ENCODE data around the gene SH3YL1. TPM values are rescaled to one million over a fixed set of nuclear protein-coding genes. Genes with fewer than 3 reads are reported as not detected.
"Not testable (repeated sequence)": the region's sequence is repeated elsewhere in the genome, so short reads cannot be mapped to it uniquely, and the experiment has no call there.

Gene SH3YL1
- polyA plus RNA-seq, 1 donor, result 119 TPM

- Histone ChIP-seq H3K27ac (ENCODE audit: low read length) (no peak overlapping the region), H3K36me3 (ENCODE audit: control insufficient read depth, insufficient read depth, low read length) (no peaks in the 10 kb centered on the region), H3K4me3 (ENCODE audit: low read length) (no peak overlapping the region), H3K4me1 (ENCODE audit: control insufficient read depth, insufficient read depth, low read length) (no peaks in the 10 kb centered on the region), H3K27me3 (ENCODE audit: control insufficient read depth, insufficient read depth, low read length) (no peaks in the 10 kb centered on the region), H3K9me3 (ENCODE audit: control insufficient read depth, low read depth, low read length) (no peaks in the 10 kb centered on the region)
- DNase-seq, result no peak
Observed at GRCh38 chr2:182509-183122, 81.2 kb downstream of the SH3YL1 start.

- Histone ChIP-seq H3K4me1 (ENCODE audit: control insufficient read depth, insufficient read depth, low read length) (no peaks in the 10 kb centered on the region), H3K9me3 (ENCODE audit: control insufficient read depth, low read depth, low read length) (no peaks in the 10 kb centered on the region), H3K36me3 (ENCODE audit: control insufficient read depth, insufficient read depth, low read length) (no peaks in the 10 kb centered on the region), H3K27me3 (ENCODE audit: control insufficient read depth, insufficient read depth, low read length) (no peaks in the 10 kb centered on the region), H3K4me3 (ENCODE audit: low read length) (no peak overlapping the region), H3K27ac (ENCODE audit: low read length) (no peak overlapping the region)
- no CpG with 5 or more reads among the region's 3 CpGs for whole genome bisulfite sequencing (ENCODE audit: insufficient coverage, low lambda C conversion rate)
- no peak for DNase-seq
Observed at GRCh38 chr2:180311-180710, 83.5 kb downstream of the SH3YL1 start.

- Histone ChIP-seq H3K4me3 (ENCODE audit: low read length) (no peak overlapping the region), H3K27me3 (ENCODE audit: control insufficient read depth, insufficient read depth, low read length) (no peaks in the 10 kb centered on the region), H3K4me1 (ENCODE audit: control insufficient read depth, insufficient read depth, low read length) (no peaks in the 10 kb centered on the region), H3K27ac (ENCODE audit: low read length) (no peak overlapping the region), H3K36me3 (ENCODE audit: control insufficient read depth, insufficient read depth, low read length) (no peaks in the 10 kb centered on the region), H3K9me3 (ENCODE audit: control insufficient read depth, low read depth, low read length) (no peaks in the 10 kb centered on the region)
- DNase-seq, result no peak
Observed at GRCh38 chr2:179886-180285, 83.9 kb downstream of the SH3YL1 start.

GRCh38 chr2:177733-178132 lies 86.1 kb downstream of the SH3YL1 start:
- DNase-seq, result no peak
- H3K4me1 ChIP-seq (ENCODE audit: control insufficient read depth, insufficient read depth, low read length), result no peaks in the 10 kb centered on the region
- WGBS (ENCODE audit: insufficient coverage, low lambda C conversion rate), result no CpG with 5 or more reads among the region's 2 CpGs
- H3K27ac ChIP-seq (ENCODE audit: low read length), result no peak overlapping the region
- no peak overlapping the region for H3K4me3 ChIP-seq (ENCODE audit: low read length)
- H3K27me3 ChIP-seq (ENCODE audit: control insufficient read depth, insufficient read depth, low read length), result no peaks in the 10 kb centered on the region
- H3K9me3 ChIP-seq (ENCODE audit: control insufficient read depth, low read depth, low read length), result no peaks in the 10 kb centered on the region
- H3K36me3 ChIP-seq (ENCODE audit: control insufficient read depth, insufficient read depth, low read length), result no peaks in the 10 kb centered on the region

- Histone ChIP-seq H3K27ac (ENCODE audit: low read length) (no peak overlapping the region), H3K9me3 (ENCODE audit: control insufficient read depth, low read depth, low read length) (no peaks in the 10 kb centered on the region), H3K4me3 (ENCODE audit: low read length) (no peak overlapping the region), H3K36me3 (ENCODE audit: control insufficient read depth, insufficient read depth, low read length) (no peaks in the 10 kb centered on the region), H3K4me1 (ENCODE audit: control insufficient read depth, insufficient read depth, low read length) (no peaks in the 10 kb centered on the region), H3K27me3 (ENCODE audit: control insufficient read depth, insufficient read depth, low read length) (no peaks in the 10 kb centered on the region)
- no peak for DNase-seq
- WGBS (ENCODE audit: insufficient coverage, low lambda C conversion rate), result no CpG with 5 or more reads among the region's 1 CpG
Observed at GRCh38 chr2:176917-177316, 86.9 kb downstream of the SH3YL1 start.

GRCh38 chr2:175880-176820 lies 87.7 kb downstream of the SH3YL1 start:
- Histone ChIP-seq H3K36me3 (ENCODE audit: control insufficient read depth, insufficient read depth, low read length) (no peaks in the 10 kb centered on the region), H3K9me3 (ENCODE audit: control insufficient read depth, low read depth, low read length) (no peaks in the 10 kb centered on the region), H3K27ac (ENCODE audit: low read length) (no peak overlapping the region), H3K4me1 (ENCODE audit: control insufficient read depth, insufficient read depth, low read length) (no peaks in the 10 kb centered on the region), H3K27me3 (ENCODE audit: control insufficient read depth, insufficient read depth, low read length) (no peaks in the 10 kb centered on the region), H3K4me3 (ENCODE audit: low read length) (no peak overlapping the region)
- 83% methylated on average over 1 of the region's 16 CpGs for WGBS (ENCODE audit: insufficient coverage, low lambda C conversion rate)
- peak in 1 of 2 donors; percentile 12 for DNase-seq

GRCh38 chr2:175161-175786 lies 88.6 kb downstream of the SH3YL1 start:
- Histone ChIP-seq H3K27me3 (ENCODE audit: control insufficient read depth, insufficient read depth, low read length) (no peaks in the 10 kb centered on the region), H3K4me3 (ENCODE audit: low read length) (no peak overlapping the region), H3K36me3 (ENCODE audit: control insufficient read depth, insufficient read depth, low read length) (no peaks in the 10 kb centered on the region), H3K9me3 (ENCODE audit: control insufficient read depth, low read depth, low read length) (no peaks in the 10 kb centered on the region), H3K27ac (ENCODE audit: low read length) (no peak overlapping the region), H3K4me1 (ENCODE audit: control insufficient read depth, insufficient read depth, low read length) (no peaks in the 10 kb centered on the region)
- DNase-seq, result peak in 1 of 2 donors; percentile 7
- WGBS (ENCODE audit: insufficient coverage, low lambda C conversion rate), result 65% methylated on average over 2 of the region's 8 CpGs

GRCh38 chr2:172120-172519 lies 91.7 kb downstream of the SH3YL1 start:
- H3K27ac ChIP-seq (ENCODE audit: low read length); H3K4me3 ChIP-seq (ENCODE audit: low read length); H3K27me3 ChIP-seq (ENCODE audit: control insufficient read depth, insufficient read depth, low read length); H3K9me3 ChIP-seq (ENCODE audit: control insufficient read depth, low read depth, low read length); DNase-seq; H3K4me1 ChIP-seq (ENCODE audit: control insufficient read depth, insufficient read depth, low read length); H3K36me3 ChIP-seq (ENCODE audit: control insufficient read depth, insufficient read depth, low read length): not testable (repeated sequence)
- WGBS (ENCODE audit: insufficient coverage, low lambda C conversion rate), result no CpG with 5 or more reads among the region's 9 CpGs

GRCh38 chr2:169741-170140 lies 94.1 kb downstream of the SH3YL1 start:
- no peaks in the 10 kb centered on the region for H3K27me3 ChIP-seq (ENCODE audit: control insufficient read depth, insufficient read depth, low read length)
- H3K4me3 ChIP-seq (ENCODE audit: low read length), result no peak overlapping the region
- no peaks in the 10 kb centered on the region for H3K36me3 ChIP-seq (ENCODE audit: control insufficient read depth, insufficient read depth, low read length)
- H3K27ac ChIP-seq (ENCODE audit: low read length), result no peak overlapping the region
- H3K4me1 ChIP-seq (ENCODE audit: control insufficient read depth, insufficient read depth, low read length), result no peaks in the 10 kb centered on the region
- 100% methylated on average over 1 of the region's 3 CpGs for WGBS (ENCODE audit: insufficient coverage, low lambda C conversion rate)
- no peaks in the 10 kb centered on the region for H3K9me3 ChIP-seq (ENCODE audit: control insufficient read depth, low read depth, low read length)
- no peak for DNase-seq
